Mesothelial cell of epicardium (in vitro differentiated cells): ENCODE results near the gene SPACDR. TPM values are rescaled to one million over a fixed set of nuclear protein-coding genes. Genes with fewer than 3 reads are reported as not detected.

Source experiments
- DNase-seq, 2 experiments: peaks; one replicate each; pipeline ENCODE4 v3.0.0; 2021; ENCODE audit warnings: low spot score in 2 of 2; ENCODE audit not compliant: unreplicated experiment in 2 of 2
- H3K27ac Mint-ChIP-seq: 2 replicates; pipeline ENCODE4 v1.8.0; 2021; ENCODE audit warnings: mixed read lengths
- H3K27me3 Mint-ChIP-seq: 2 replicates; pipeline ENCODE4 v1.8.0; 2021; ENCODE audit warnings: low read depth, mixed read lengths
- H3K36me3 Mint-ChIP-seq: 2 replicates; pipeline ENCODE4 v1.8.0; 2021; ENCODE audit warnings: mixed read lengths
- H3K4me1 Mint-ChIP-seq: 2 replicates; pipeline ENCODE4 v1.8.0; 2021; ENCODE audit warnings: mixed read lengths
- H3K4me3 Mint-ChIP-seq: 2 replicates; pipeline ENCODE4 v1.8.0; 2021; ENCODE audit warnings: mild to moderate bottlenecking, moderate library complexity, mixed read lengths
- H3K9me3 Mint-ChIP-seq: 2 replicates; pipeline ENCODE4 v1.8.0; 2021; ENCODE audit warnings: mixed read lengths
- total RNA-seq: library from RNA; stranded (reverse); gene quantifications from 3 replicates; pipeline ENCODE4 v1.2.1, GENCODE V29; 2021
- TF ChIP-seq, protein P1 (sequence below): fragments of 200-600 bp; sonication (generic); IDR thresholded peaks from one replicate; pipeline ENCODE4 v1.5.0; 2021; ENCODE audit warnings: antibody characterized with exemption; ENCODE audit not compliant: unreplicated experiment

The SPACDR gene
- total RNA-seq, 1 donor from 2014 or later = 2.0 TPM

DNA sequence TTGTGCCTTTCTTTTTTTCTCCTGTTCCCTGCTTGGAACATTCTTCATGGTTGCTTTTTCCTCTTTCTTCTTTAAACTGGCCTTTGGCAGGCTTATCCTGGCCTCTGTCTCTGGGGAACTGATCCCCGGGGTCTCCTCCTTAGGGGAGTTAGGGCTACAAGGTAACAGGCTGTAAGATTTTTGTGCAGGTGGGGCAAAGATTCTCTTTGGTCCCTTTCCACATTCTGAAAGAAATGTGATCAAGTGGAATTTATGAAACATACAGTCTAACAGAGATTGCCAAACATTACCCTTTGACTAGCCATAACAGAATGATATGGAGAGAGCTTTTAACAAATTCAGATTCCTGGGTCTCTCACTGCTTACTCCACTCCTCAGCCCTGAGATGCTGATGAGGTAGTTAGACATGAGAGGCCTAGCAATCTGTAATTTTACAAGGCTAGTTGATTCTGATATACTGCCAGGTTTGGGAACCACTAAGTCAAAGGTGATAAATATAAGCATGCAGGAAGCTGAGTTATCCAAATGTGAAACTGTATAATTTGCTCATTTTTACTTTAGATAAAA lies 44.3 kb downstream of the SPACDR start:
- Mint-ChIP-seq H3K4me1 (peaks cover 13% of the 10 kb centered on the region), H3K36me3 (peaks cover 3% of the 10 kb centered on the region), H3K27ac (peak overlapping the region; percentile 39), H3K27me3 (no peaks in the 10 kb centered on the region), H3K9me3 (no peaks in the 10 kb centered on the region), H3K4me3 (no peak overlapping the region)
- no peak for DNase-seq
- TF ChIP-seq, protein P1, sequence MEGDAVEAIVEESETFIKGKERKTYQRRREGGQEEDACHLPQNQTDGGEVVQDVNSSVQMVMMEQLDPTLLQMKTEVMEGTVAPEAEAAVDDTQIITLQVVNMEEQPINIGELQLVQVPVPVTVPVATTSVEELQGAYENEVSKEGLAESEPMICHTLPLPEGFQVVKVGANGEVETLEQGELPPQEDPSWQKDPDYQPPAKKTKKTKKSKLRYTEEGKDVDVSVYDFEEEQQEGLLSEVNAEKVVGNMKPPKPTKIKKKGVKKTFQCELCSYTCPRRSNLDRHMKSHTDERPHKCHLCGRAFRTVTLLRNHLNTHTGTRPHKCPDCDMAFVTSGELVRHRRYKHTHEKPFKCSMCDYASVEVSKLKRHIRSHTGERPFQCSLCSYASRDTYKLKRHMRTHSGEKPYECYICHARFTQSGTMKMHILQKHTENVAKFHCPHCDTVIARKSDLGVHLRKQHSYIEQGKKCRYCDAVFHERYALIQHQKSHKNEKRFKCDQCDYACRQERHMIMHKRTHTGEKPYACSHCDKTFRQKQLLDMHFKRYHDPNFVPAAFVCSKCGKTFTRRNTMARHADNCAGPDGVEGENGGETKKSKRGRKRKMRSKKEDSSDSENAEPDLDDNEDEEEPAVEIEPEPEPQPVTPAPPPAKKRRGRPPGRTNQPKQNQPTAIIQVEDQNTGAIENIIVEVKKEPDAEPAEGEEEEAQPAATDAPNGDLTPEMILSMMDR = no peak

- no peaks in the 10 kb centered on the region for H3K27me3 Mint-ChIP-seq
- peaks cover 13% of the 10 kb centered on the region for H3K4me1 Mint-ChIP-seq
- no peaks in the 10 kb centered on the region for H3K9me3 Mint-ChIP-seq
- H3K36me3 Mint-ChIP-seq = peaks cover 2% of the 10 kb centered on the region
- TF ChIP-seq, protein P1 = peak; percentile 13
- peak overlapping the region; percentile 39 for H3K27ac Mint-ChIP-seq
- no peak for DNase-seq
- no peak overlapping the region for H3K4me3 Mint-ChIP-seq
These were observed 45.0 kb downstream of the SPACDR start for GRCh38 chr7:100418930-100419659.

- Mint-ChIP-seq H3K9me3 (no peaks in the 10 kb centered on the region), H3K27me3 (peaks cover 3% of the 10 kb centered on the region), H3K27ac (no peak overlapping the region), H3K4me1 (peaks cover 13% of the 10 kb centered on the region), H3K36me3 (no peaks in the 10 kb centered on the region), H3K4me3 (no peak overlapping the region)
- TF ChIP-seq, protein P1 = no peak
- no peak for DNase-seq
These were observed 48.6 kb downstream of the SPACDR start for GRCh38 chr7:100415448-100415847.

DNA sequence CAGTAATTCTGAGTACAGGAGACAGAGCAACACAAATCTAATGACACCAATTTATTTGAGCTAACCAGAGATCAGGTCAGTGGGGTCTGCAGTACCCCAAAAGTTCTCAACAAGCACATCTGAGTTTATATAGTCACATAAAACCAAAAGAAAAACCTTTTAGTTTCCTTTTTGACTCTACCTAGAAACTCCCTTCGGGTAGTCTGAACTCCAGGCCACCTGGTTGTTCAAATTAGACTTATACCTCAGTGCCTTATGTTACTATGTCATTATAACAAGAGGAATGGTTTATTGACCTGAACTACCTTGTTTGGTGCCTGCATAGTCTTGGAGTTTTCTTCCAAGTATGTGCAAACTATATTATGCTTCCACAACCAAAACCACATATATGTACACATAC lies 50.2 kb downstream of the SPACDR start:
- H3K4me1 Mint-ChIP-seq = peaks cover 1% of the 10 kb centered on the region
- H3K4me3 Mint-ChIP-seq = no peak overlapping the region
- no peak overlapping the region for H3K27ac Mint-ChIP-seq
- H3K9me3 Mint-ChIP-seq = no peaks in the 10 kb centered on the region
- peaks cover 3% of the 10 kb centered on the region for H3K27me3 Mint-ChIP-seq
- no peak for DNase-seq
- H3K36me3 Mint-ChIP-seq = no peaks in the 10 kb centered on the region
- TF ChIP-seq, protein P1 = no peak

- peaks cover 3% of the 10 kb centered on the region for H3K27me3 Mint-ChIP-seq
- TF ChIP-seq, protein P1 = no peak
- no peak overlapping the region for H3K4me3 Mint-ChIP-seq
- no peaks in the 10 kb centered on the region for H3K4me1 Mint-ChIP-seq
- H3K27ac Mint-ChIP-seq = no peak overlapping the region
- no peak for DNase-seq
- H3K36me3 Mint-ChIP-seq = no peaks in the 10 kb centered on the region
- no peaks in the 10 kb centered on the region for H3K9me3 Mint-ChIP-seq
These were observed 50.7 kb downstream of the SPACDR start for GRCh38 chr7:100413346-100413745.
